ENCODE data around the gene ZFP57. TPM values are rescaled to one million over a fixed set of nuclear protein-coding genes. Genes with fewer than 3 reads are reported as not detected.

Gene ZFP57
- total and polyA plus RNA-seq, 2 of the 13 experiments (the other 11 are each of a cell fraction or from before 2014, with no cell fraction given), result not detected

GRCh38 chr6:29729774-29730328 is 48.9 kb upstream of the ZFP57 start:
- FAIRE-seq, result no peak
- POLR2A ChIA-PET, result no interaction called here
- Histone ChIP-seq H3K36me3 (replicated peaks in 1 of 2; ENCODE audit: control insufficient read depth in 1 of 2, insufficient read depth in 2 of 2, low read length in 2 of 2) (no peaks in the 10 kb centered on the region), H3K9me3 (ENCODE audit: low read length) (no peaks in the 10 kb centered on the region), H3K79me2 (ENCODE audit: insufficient read depth, low read length) (no peaks in the 10 kb centered on the region), H3K27me3 (ENCODE audit: control insufficient read depth in 1 of 2, insufficient read depth in 2 of 2, low read length in 2 of 2) (no peaks in the 10 kb centered on the region), H3K4me3 (replicated peaks in 1 of 3; ENCODE audit: insufficient read depth in 1 of 3, low read depth in 2 of 3, low read length in 3 of 3) (no peak overlapping the region), H2AFZ (ENCODE audit: low read length) (no peak overlapping the region), H4K20me1 (ENCODE audit: insufficient read depth, low read length) (no peaks in the 10 kb centered on the region), H3K4me1 (ENCODE audit: insufficient read depth, low read length) (peaks cover 5% of the 10 kb centered on the region; the same call in 1 of the 2 replicates), H3K9ac (ENCODE audit: insufficient read depth, low read depth, low read length) (no peak overlapping the region), H3K27ac (ENCODE audit: extremely low read length, insufficient read depth, low read length) (no peak overlapping the region), H3K4me2 (ENCODE audit: low read depth, low read length) (no peak overlapping the region)
- CTCF ChIA-PET (ENCODE audit: low intra/inter-chr PET ratio, low total read pairs), result no interaction called here
- intact Hi-C loops (cut with micrococcal nuclease; ENCODE audit: unreplicated experiment) (no loop called here), in situ Hi-C loops (cut with HindIII; ENCODE audit: extremely low pct_ligation_motif_present, low pct_unique_long_range_greater_than_20kb) (no loop called here)
- BruUV-seq (replicated peaks), result no TSS peak
- TF ChIP-seq RFXAP (CRISPR knock-in tag; IDR thresholded peaks at IDR 0.05; ENCODE audit: borderline replicate concordance), result no peak
- TF ChIP-seq KLF11 (CRISPR knock-in tag; IDR thresholded peaks at IDR 0.05), result no peak
- no peak for TF ChIP-seq HOXA3 (CRISPR knock-in tag; IDR thresholded peaks at IDR 0.05)
- no peak for TF ChIP-seq ZNF878 (CRISPR knock-in tag; IDR thresholded peaks at IDR 0.05)
- TF ChIP-seq FLYWCH1 (CRISPR knock-in tag; IDR thresholded peaks at IDR 0.05), result no peak
- TF ChIP-seq NR2F1 (CRISPR knock-in tag; IDR thresholded peaks at IDR 0.05), result no peak
- TF ChIP-seq NFKB2 (CRISPR knock-in tag; IDR thresholded peaks at IDR 0.05; ENCODE audit: borderline replicate concordance), result no peak
- TF ChIP-seq GLI4 (CRISPR knock-in tag; IDR thresholded peaks at IDR 0.05; ENCODE audit: borderline replicate concordance), result no peak
- DNase-seq (ENCODE audit: low spot score), result no peak
- ATAC-seq, result no peak
- 61% methylated on average over 6 of the region's 6 CpGs for WGBS (ENCODE audit: low lambda C conversion rate)

GRCh38 chr6:29728875-29729270 is 47.9 kb upstream of the ZFP57 start:
- Histone ChIP-seq H3K27me3 (ENCODE audit: control insufficient read depth in 1 of 2, insufficient read depth in 2 of 2, low read length in 2 of 2) (0 out of 5 replicates have a peak, but pooled peaks cover 0 to 1% of the 10 kb centered on the region in 2 experiments), H3K9me3 (ENCODE audit: low read length) (no peaks in the 10 kb centered on the region), H3K79me2 (ENCODE audit: insufficient read depth, low read length) (no peaks in the 10 kb centered on the region), H4K20me1 (ENCODE audit: insufficient read depth, low read length) (no peaks in the 10 kb centered on the region), H3K9ac (ENCODE audit: insufficient read depth, low read depth, low read length) (no peak overlapping the region), H3K4me2 (ENCODE audit: low read depth, low read length) (no peak overlapping the region), H3K4me1 (ENCODE audit: insufficient read depth, low read length) (peaks cover 5% of the 10 kb centered on the region; the same call in 1 of the 2 replicates), H3K27ac (ENCODE audit: extremely low read length, insufficient read depth, low read length) (no peak overlapping the region), H3K4me3 (replicated peaks in 1 of 3; ENCODE audit: insufficient read depth in 1 of 3, low read depth in 2 of 3, low read length in 3 of 3) (no peak overlapping the region), H2AFZ (ENCODE audit: low read length) (no peak overlapping the region), H3K36me3 (replicated peaks in 1 of 2; ENCODE audit: control insufficient read depth in 1 of 2, insufficient read depth in 2 of 2, low read length in 2 of 2) (no peaks in the 10 kb centered on the region)
- in situ Hi-C loops (cut with HindIII; ENCODE audit: extremely low pct_ligation_motif_present, low pct_unique_long_range_greater_than_20kb), result no loop called here
- ChIA-PET CTCF (ENCODE audit: low intra/inter-chr PET ratio, low total read pairs) (no interaction called here), POLR2A (no interaction called here)
- TF ChIP-seq CBX5 (CRISPR knock-in tag; IDR thresholded peaks at IDR 0.05; ENCODE audit: borderline replicate concordance) (no peak), MXD4 (CRISPR knock-in tag; IDR thresholded peaks at IDR 0.05) (no peak), EEA1 (CRISPR knock-in tag; IDR thresholded peaks at IDR 0.05; ENCODE audit: borderline replicate concordance) (no peak)
- intact Hi-C loops (cut with micrococcal nuclease; ENCODE audit: unreplicated experiment), result no loop called here
- no peak for DNase-seq (ENCODE audit: low spot score)
- no TSS peak for BruUV-seq (replicated peaks)
- no peak for FAIRE-seq
- ATAC-seq, result no peak
